Esophagus squamous epithelium (tissue), 5 donors: ENCODE measurements around the gene NALF2. TPM values are rescaled to one million over a fixed set of nuclear protein-coding genes. Genes with fewer than 3 reads are reported as not detected.

ENCODE experiments used
- DNase-seq: peaks from one replicate; lab custom pipeline; 2025; lab: John Stamatoyannopoulos, UW
- H3K27ac ChIP-seq, 4 donors: fragments of 200-600 bp; sonication (generic); one replicate each; pipeline ENCODE4 v1.5.1; 2016 to 2019; ENCODE audit warnings: mild to moderate bottlenecking in 1 of 4
- H3K27me3 ChIP-seq, 4 donors: fragments of 200-600 bp; sonication (generic); 1 replicate in 3 of 4; 2 replicates in 1 of 4; pipeline versions ENCODE4 v1.5.1 to v1.6.0; 2017 to 2021; ENCODE audit warnings: antibody characterized with exemption in 1 of 4
- H3K36me3 ChIP-seq, 3 donors: fragments of 200-600 bp; sonication (generic); one replicate each; pipeline ENCODE4 v1.5.1; 2016 to 2019
- H3K4me1 ChIP-seq, 3 donors: fragments of 200-600 bp; sonication (generic); one replicate each; pipeline ENCODE4 v1.5.1; 2017 to 2019
- H3K4me3 ChIP-seq, 4 donors: fragments of 200-600 bp; sonication (generic); 1 replicate in 3 of 4; 2 replicates in 1 of 4; pipeline ENCODE4 v1.5.1; 2016 to 2019; ENCODE audit warnings: mild to moderate bottlenecking in 2 of 4, moderate library complexity in 1 of 4
- H3K9me3 ChIP-seq, 3 donors: fragments of 200-600 bp; sonication (generic); one replicate each; pipeline ENCODE4 v1.5.1; 2016 to 2019
- CTCF ChIP-seq, 6 experiments: fragments of 450-650 bp in 4 of 6; fragments of 200-600 bp in 2 of 6; sonication (generic) in 2 of 6; IDR thresholded peaks; one replicate each; pipeline ENCODE4 v1.5.1; 2016 to 2019; ENCODE audit warnings: antibody characterized with exemption in 6 of 6, mild to moderate bottlenecking in 4 of 6, moderate library complexity in 4 of 6
- POLR2A ChIP-seq, 4 donors: fragments of 450-650 bp; IDR thresholded peaks; one replicate each; pipeline ENCODE4 v1.6.1; 2017; ENCODE audit warnings: antibody characterized with exemption in 4 of 4, mild to moderate bottlenecking in 4 of 4, moderate library complexity in 3 of 4
- WGBS, 2 donors: methylation state at CpG; one replicate each; pipeline ENCODE4 v1.1.5; 2018; 5-methylcytosine and 5-hydroxymethylcytosine counted together
- intact Hi-C: fragments of 100-400 bp; cut with DNase I; formaldehyde crosslinking; loops from one replicate; pipeline ENCODE4 v1.15.0; 2022
- total RNA-seq, 4 donors: library from RNA; depleted of rRNA; stranded (reverse); fragments of >200 nt; gene quantifications; one replicate each; pipeline ENCODE4 v1.1.0, GENCODE V29; 2016
- donor health status: DM: yes; HTN: yes; CAD: no.

Gene NALF2
- total RNA-seq, 4 donors from 2014 or later = 0.19 to 0.26 TPM; not detected in 2

GRCh38 chrX:69493193-69493592 lies 10.9 kb upstream of the NALF2 start:
- Histone ChIP-seq H3K9me3 (no peaks in the 10 kb centered on the region), H3K27me3 (no peaks in the 10 kb centered on the region), H3K4me3 (no peak overlapping the region), H3K36me3 (no peaks in the 10 kb centered on the region), H3K4me1 (no peaks in the 10 kb centered on the region), H3K27ac (no peak overlapping the region)
- intact Hi-C loops = no loop called here
- DNase-seq = no peak
- TF ChIP-seq POLR2A (IDR thresholded peaks at IDR 0.05) (no peak), CTCF (IDR thresholded peaks at IDR 0.05) (peak in 5 of 6 experiments; percentile 26 to 56 (median 32))
- 5 to 19% methylated on average over 3 to 5 of the region's 5 CpGs for WGBS, 2 donors

- H3K36me3 ChIP-seq = no peaks in the 10 kb centered on the region
- DNase-seq = no peak
- no peaks in the 10 kb centered on the region for H3K27me3 ChIP-seq
- intact Hi-C loops = no loop called here
- H3K4me3 ChIP-seq = no peak overlapping the region
- no peak overlapping the region for H3K27ac ChIP-seq
- 33 to 80% methylated on average over 1 of the region's 1 CpG for WGBS, 2 donors
- no peaks in the 10 kb centered on the region for H3K4me1 ChIP-seq
- no peaks in the 10 kb centered on the region for H3K9me3 ChIP-seq
- no peak for TF ChIP-seq CTCF (IDR thresholded peaks at IDR 0.05)
- no peak for TF ChIP-seq POLR2A (IDR thresholded peaks at IDR 0.05)
Observed at GRCh38 chrX:69493766-69494165, 10.4 kb upstream of the NALF2 start.

- H3K36me3 ChIP-seq = no peaks in the 10 kb centered on the region
- no peaks in the 10 kb centered on the region for H3K9me3 ChIP-seq
- H3K27ac ChIP-seq = no peak overlapping the region
- intact Hi-C loops = no loop called here
- no CpG with 5 or more reads among the region's 1 CpG for WGBS, 2 donors
- H3K4me1 ChIP-seq = no peaks in the 10 kb centered on the region
- DNase-seq = no peak
- H3K27me3 ChIP-seq = no peaks in the 10 kb centered on the region
- H3K4me3 ChIP-seq = no peak overlapping the region
- no peak for TF ChIP-seq POLR2A (IDR thresholded peaks at IDR 0.05)
- TF ChIP-seq CTCF (IDR thresholded peaks at IDR 0.05) = no peak
Observed at GRCh38 chrX:69496183-69496582, 7.9 kb upstream of the NALF2 start.

- TF ChIP-seq CTCF (IDR thresholded peaks at IDR 0.05) = no peak
- no peak for TF ChIP-seq POLR2A (IDR thresholded peaks at IDR 0.05)
- H3K9me3 ChIP-seq = no peaks in the 10 kb centered on the region
- intact Hi-C loops = no loop called here
- H3K4me3 ChIP-seq = no peak overlapping the region
- H3K27me3 ChIP-seq = peaks cover 0 to 29% (median under 1%) of the 10 kb centered on the region in 4 donors
- no peak for DNase-seq
- H3K27ac ChIP-seq = no peak overlapping the region
- WGBS, 2 donors = 11 to 54% methylated on average over 1 to 3 of the region's 3 CpGs
- no peaks in the 10 kb centered on the region for H3K36me3 ChIP-seq
- peaks cover 0 to 23% (median 0%) of the 10 kb centered on the region in 3 donors for H3K4me1 ChIP-seq
Observed at GRCh38 chrX:69501429-69501828, 2.7 kb upstream of the NALF2 start.

GRCh38 chrX:69503228-69503781 lies 821 bp upstream of the NALF2 start:
- peaks cover 0 to 23% (median 0%) of the 10 kb centered on the region in 3 donors for H3K4me1 ChIP-seq
- DNase-seq = no peak
- TF ChIP-seq CTCF (IDR thresholded peaks at IDR 0.05) (no peak), POLR2A (IDR thresholded peaks at IDR 0.05) (no peak)
- peak overlapping the region in 3 of 4 donors; percentile 44 to 63 (median 46) for H3K4me3 ChIP-seq
- intact Hi-C loops = no loop called here
- WGBS, 2 donors = 49 to 73% methylated on average over 4 to 12 of the region's 16 CpGs
- H3K9me3 ChIP-seq = no peaks in the 10 kb centered on the region
- peaks cover 0 to 48% (median 2%) of the 10 kb centered on the region in 4 donors for H3K27me3 ChIP-seq
- H3K36me3 ChIP-seq = no peaks in the 10 kb centered on the region
- H3K27ac ChIP-seq = no peak overlapping the region
